IPS DF 6.9 (cell line): ENCODE data around the gene MPDZ.

ENCODE experiments used
- DNase-seq: peaks from one replicate; pipeline ENCODE4 v3.0.0-alpha.2; 2013; ENCODE audit warnings: low read depth, low spot score
- H3K27ac ChIP-seq: one replicate; pipeline ENCODE4 v1.5.1; 2013; ENCODE audit warnings: low read length, control low read depth
- H3K27me3 ChIP-seq: 2 replicates; pipeline ENCODE4 v1.6.1; 2013; ENCODE audit warnings: mild to moderate bottlenecking, low read length; ENCODE audit not compliant: control insufficient read depth, insufficient read depth
- H3K36me3 ChIP-seq: 2 replicates; pipeline ENCODE4 v1.6.1; 2013; ENCODE audit warnings: low read length; ENCODE audit not compliant: control insufficient read depth, insufficient read depth
- H3K4me1 ChIP-seq: 2 replicates; pipeline ENCODE4 v1.6.1; 2013; ENCODE audit warnings: low read length; ENCODE audit not compliant: control insufficient read depth, insufficient read depth
- H3K4me3 ChIP-seq: 2 replicates; pipeline ENCODE4 v1.5.1; 2013; ENCODE audit warnings: mild to moderate bottlenecking, low read length
- H3K9me3 ChIP-seq: 2 replicates; pipeline ENCODE4 v1.6.1; 2013; ENCODE audit warnings: low read length, inconsistent platforms; ENCODE audit not compliant: control insufficient read depth, insufficient read depth
- WGBS: extraction: QIAGEN DNeasy Blood & Tissue Kit; methylation state at CpG from one replicate; pipeline ENCODE4 v1.1.7; 2013; ENCODE audit warnings: mixed read lengths, missing lambda C conversion rate; ENCODE audit not compliant: insufficient read length, insufficient coverage; 5-methylcytosine and 5-hydroxymethylcytosine counted together

MPDZ gene

DNA sequence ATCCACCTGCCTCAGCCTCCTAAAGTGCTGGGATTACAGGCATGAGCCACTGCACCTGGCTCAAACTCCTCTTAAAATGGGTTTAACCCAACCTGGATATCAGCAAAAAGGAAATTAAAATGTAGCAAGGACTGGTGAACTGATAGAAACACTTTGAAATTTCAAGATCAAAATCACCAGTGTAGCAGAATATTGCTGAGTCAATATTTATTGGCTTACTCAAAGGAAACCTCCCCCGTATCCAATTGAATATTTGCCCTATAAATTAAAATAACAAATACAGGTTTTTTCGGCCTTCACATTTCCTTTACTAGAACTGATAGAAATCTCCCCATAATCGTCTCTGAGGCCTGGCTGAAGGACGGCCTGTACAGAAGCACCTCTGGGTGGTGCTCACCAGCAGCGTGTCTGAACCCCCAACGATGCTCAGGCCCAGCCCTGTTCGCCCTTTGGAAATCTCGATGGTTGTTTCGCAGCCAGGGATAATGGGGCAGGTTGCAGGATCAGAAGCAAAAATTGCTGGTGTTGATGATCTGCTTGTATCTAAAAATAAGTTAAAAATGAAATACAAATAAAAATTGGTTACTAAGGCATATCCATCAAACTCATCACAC, 156.6 kb downstream of the MPDZ start:
- no peak for DNase-seq
- Histone ChIP-seq H3K36me3 (peaks cover 7% of the 10 kb centered on the region; the same call in 1 of the 2 replicates), H3K9me3 (no peaks in the 10 kb centered on the region), H3K27me3 (no peaks in the 10 kb centered on the region), H3K4me1 (no peaks in the 10 kb centered on the region), H3K4me3 (no peak overlapping the region), H3K27ac (no peak overlapping the region)
- WGBS = no CpG with 5 or more reads among the region's 9 CpGs

DNA sequence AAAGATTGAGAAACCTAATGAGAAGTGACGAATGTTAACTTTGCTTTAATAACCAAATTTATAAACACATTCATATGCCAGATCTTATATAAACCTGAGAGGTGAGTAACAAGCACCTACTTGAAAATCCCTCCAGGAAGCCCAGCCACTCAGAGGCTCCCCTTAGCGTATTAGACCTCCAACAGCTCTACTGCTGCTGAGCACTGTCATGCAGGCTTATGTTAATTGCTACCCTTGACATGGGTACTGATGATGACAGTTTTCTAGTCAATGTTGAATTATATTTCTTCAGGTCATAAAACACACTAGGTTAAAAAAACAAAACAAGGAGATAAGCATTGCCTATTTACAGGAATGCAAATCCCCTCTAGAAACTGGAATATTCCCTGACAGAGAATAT, 161.2 kb downstream of the MPDZ start:
- H3K27ac ChIP-seq = no peak overlapping the region
- H3K27me3 ChIP-seq = no peaks in the 10 kb centered on the region
- H3K4me3 ChIP-seq = no peak overlapping the region
- no peaks in the 10 kb centered on the region for H3K9me3 ChIP-seq
- H3K4me1 ChIP-seq = no peaks in the 10 kb centered on the region
- H3K36me3 ChIP-seq = peaks cover 3% of the 10 kb centered on the region; the same call in 1 of the 2 replicates
- no CpG with 5 or more reads among the region's 2 CpGs for WGBS
- DNase-seq = no peak

DNA sequence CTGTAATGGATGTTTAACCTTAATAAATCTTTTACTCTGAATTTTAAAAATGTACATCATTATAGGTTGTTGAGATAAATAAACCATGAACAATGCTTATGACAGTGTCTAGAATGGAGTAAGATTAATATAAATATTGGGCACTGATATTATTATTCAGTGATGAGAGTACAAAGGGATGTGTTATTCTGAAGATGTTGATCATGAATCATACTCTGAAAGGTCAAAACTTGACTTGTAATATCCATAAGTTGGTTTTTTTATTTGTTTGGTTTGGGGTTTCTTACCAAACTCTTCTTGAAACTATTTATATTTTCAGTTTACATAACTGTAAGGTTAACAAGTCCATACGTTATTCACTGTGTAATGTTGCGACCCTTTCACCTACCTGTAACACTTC, 163.2 kb downstream of the MPDZ start:
- DNase-seq = no peak
- Histone ChIP-seq H3K9me3 (no peaks in the 10 kb centered on the region), H3K36me3 (peaks cover 3% of the 10 kb centered on the region; the same call in 1 of the 2 replicates), H3K27me3 (no peaks in the 10 kb centered on the region), H3K4me3 (no peak overlapping the region), H3K4me1 (no peaks in the 10 kb centered on the region), H3K27ac (no peak overlapping the region)
- no CpG with 5 or more reads among the region's 2 CpGs for whole genome bisulfite sequencing

DNA sequence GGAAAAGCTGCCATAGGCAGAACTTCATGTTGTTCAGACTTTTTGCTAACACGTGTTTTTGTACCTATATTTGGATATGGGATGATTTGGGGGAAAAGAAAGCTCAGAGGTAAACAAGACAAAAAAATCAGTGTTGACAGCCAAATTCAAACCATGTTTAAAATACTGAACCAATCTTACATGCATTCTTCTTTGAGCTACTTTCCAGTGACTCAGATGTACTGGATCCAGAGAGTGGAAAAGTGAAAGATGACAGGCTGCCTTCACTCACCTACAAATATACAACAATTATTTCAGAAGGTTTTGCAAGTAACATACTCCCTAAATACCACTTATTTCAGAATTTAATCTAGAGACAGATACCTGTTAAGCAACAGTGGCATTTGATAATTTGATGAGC, 165.7 kb downstream of the MPDZ start:
- H3K27ac ChIP-seq = no peak overlapping the region

DNA sequence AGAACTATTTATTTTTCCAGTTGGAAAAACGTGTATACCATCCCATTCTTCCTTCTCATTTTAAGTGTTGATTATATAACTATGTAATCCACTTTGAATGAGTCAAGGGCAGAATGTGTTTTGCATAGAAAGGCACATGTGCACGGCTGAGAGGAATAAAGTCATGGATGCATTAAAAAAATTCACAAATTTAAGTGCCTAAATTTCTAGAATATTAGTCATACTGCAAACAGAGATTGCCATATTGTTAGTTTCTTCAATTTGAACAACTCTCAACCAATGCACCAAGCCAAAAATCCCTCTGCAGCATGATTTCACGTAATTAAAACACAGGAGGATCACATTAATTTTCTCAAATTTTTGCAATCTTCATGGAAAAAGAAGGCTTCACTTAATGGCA, 166.3 kb downstream of the MPDZ start:
- Histone ChIP-seq H3K9me3 (no peaks in the 10 kb centered on the region), H3K4me1 (no peaks in the 10 kb centered on the region), H3K4me3 (no peak overlapping the region), H3K36me3 (peaks cover 4% of the 10 kb centered on the region; the same call in 1 of the 2 replicates), H3K27me3 (no peaks in the 10 kb centered on the region), H3K27ac (no peak overlapping the region)
- DNase-seq = no peak
- no CpG with 5 or more reads among the region's 3 CpGs for WGBS

More for the DNA sequence above, 165.7 kb downstream of the MPDZ start:
- Histone ChIP-seq H3K9me3 (no peaks in the 10 kb centered on the region), H3K4me1 (no peaks in the 10 kb centered on the region), H3K27me3 (no peaks in the 10 kb centered on the region), H3K4me3 (no peak overlapping the region), H3K36me3 (peaks cover 4% of the 10 kb centered on the region; the same call in 1 of the 2 replicates)
- DNase-seq = no peak
- WGBS = no CpG with 5 or more reads among the region's 1 CpG

DNA sequence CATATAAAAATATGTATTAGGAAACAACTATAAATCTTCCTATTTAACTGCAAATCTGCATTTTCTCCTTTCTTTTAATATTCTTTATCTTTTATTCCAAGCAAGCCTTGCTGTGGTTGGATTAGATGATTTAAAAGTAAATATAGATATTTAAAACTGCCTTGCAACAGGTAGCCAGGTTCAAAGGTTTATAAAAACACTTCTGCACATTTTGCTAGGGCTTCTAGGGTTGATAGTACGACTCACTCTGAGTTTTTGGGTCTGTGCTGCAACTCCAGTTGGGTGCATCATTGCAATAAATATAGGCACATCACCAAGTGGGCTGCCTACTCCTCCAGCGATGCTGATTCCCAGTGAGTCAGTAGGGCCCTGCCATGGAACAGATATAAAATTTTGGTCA, 167.7 kb downstream of the MPDZ start:
- no CpG with 5 or more reads among the region's 2 CpGs for WGBS
- Histone ChIP-seq H3K9me3 (no peaks in the 10 kb centered on the region), H3K4me1 (no peaks in the 10 kb centered on the region), H3K27me3 (no peaks in the 10 kb centered on the region), H3K27ac (no peak overlapping the region), H3K4me3 (no peak overlapping the region), H3K36me3 (peaks cover 4% of the 10 kb centered on the region; the same call in 1 of the 2 replicates)
- no peak for DNase-seq

DNA sequence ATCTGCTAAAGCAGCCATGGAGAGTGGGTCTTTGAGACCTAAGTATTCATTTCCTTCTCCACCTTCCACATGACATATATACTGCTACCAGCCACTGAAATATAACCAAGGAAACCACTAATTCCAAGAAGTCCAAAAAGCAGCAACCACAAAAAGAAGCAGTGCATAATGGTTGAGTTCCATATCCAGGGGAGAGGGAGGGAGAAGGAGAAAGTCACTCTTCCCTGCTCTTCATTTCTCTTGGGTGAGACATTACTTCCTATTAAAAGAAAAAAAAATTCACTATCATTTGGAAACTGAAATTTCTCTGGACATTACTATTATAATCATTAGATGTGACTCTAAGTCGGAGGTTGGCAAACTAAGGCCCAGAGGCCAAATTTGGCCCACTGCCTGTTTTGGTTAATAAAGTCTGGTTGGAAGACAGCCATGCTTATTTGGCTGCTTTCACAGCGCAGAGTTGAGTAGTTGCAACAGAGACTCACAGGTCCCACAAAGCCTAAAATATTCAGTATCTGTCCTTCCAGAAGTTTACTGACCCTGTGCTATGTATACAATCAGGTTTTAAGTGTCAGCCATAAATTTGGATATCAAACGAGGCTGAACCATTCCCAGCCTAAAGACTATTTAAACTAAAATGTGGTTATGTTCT, 168.6 kb downstream of the MPDZ start:
- Histone ChIP-seq H3K9me3 (no peaks in the 10 kb centered on the region), H3K36me3 (peaks cover 4% of the 10 kb centered on the region; the same call in 1 of the 2 replicates), H3K4me1 (no peaks in the 10 kb centered on the region), H3K27me3 (no peaks in the 10 kb centered on the region), H3K27ac (no peak overlapping the region), H3K4me3 (no peak overlapping the region)
- no peak for DNase-seq
- no CpG with 5 or more reads among the region's 3 CpGs for WGBS

DNA sequence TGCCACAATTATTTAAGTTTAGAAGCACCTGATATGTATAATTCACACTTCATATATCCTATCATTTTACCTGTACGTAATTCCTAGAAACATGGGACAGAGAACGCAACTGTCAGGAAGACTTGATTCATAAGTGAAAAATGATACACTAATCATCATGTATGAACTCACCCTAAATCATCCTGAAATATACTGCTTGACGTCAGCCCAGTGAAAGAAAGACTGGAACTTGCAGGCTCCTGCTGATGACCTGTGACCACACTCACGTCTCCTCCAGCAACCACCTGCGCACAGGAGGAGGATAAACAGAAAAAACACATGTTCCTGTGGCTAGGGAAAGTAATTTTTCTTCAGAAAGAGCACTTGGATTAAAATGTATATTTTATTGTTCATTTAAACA, 169.7 kb downstream of the MPDZ start:
- no peak for DNase-seq
- Histone ChIP-seq H3K27ac (no peak overlapping the region), H3K9me3 (no peaks in the 10 kb centered on the region), H3K27me3 (no peaks in the 10 kb centered on the region), H3K36me3 (peaks cover 4% of the 10 kb centered on the region; the same call in 1 of the 2 replicates), H3K4me3 (no peak overlapping the region), H3K4me1 (no peaks in the 10 kb centered on the region)
- no CpG with 5 or more reads among the region's 5 CpGs for WGBS

DNA sequence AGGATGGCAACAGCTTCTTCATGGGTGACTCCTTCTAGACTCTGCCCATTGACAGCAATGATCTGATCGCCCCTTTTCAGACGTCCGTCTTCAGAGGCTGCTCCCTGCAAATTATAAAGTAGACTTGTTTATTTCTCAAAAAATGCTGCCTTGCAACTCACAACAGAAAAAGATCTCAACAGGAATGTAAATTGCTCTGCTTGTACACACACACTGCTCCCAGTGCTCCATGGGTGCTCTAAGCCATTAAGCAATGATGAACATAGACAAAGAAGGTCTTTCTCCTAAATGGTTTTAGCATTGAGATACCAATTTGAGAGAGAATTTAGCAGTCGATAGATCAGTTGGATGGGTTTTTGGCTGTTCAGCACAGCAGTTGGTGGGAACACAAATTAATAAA, 172.5 kb downstream of the MPDZ start:
- DNase-seq = no peak

DNA sequence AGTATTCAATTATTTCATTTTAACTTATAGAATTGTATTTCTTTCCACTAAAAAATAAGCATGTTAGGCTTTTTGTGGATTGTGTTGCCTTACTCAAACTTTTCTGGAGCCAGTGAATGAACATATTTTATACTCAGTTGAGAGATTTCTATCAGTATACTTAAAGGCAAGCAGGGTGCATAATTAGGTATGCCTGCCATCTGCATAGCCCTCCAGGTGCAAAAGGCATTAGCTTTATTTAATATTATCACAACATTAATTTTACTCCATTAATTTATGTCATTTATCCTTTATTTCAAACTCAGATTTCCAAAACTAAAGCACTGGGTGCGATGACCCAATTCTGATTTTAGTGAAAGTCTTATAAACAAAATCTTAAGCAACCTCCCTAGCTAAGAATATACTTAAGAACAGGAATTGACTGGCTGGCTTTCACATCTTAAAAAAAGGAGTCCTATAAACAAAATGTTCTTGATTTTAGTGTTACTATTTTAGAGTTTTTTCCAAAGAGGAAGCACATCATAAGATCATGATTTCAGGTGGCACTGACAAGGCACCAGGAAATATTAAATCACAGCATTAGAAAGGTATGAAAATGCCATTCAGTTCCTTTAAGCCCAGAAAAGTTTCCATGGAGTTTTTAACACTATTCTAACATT, 178.4 kb downstream of the MPDZ start:
- Histone ChIP-seq H3K4me1 (no peaks in the 10 kb centered on the region), H3K9me3 (no peaks in the 10 kb centered on the region), H3K27me3 (no peaks in the 10 kb centered on the region), H3K27ac (no peak overlapping the region), H3K4me3 (no peak overlapping the region), H3K36me3 (no peaks in the 10 kb centered on the region)
- WGBS = 100% methylated on average over 1 of the region's 1 CpG
- DNase-seq = no peak

More for the DNA sequence above, 172.5 kb downstream of the MPDZ start:
- Histone ChIP-seq H3K27ac (no peak overlapping the region), H3K27me3 (no peaks in the 10 kb centered on the region), H3K9me3 (no peaks in the 10 kb centered on the region), H3K4me3 (no peak overlapping the region), H3K36me3 (peaks cover 4% of the 10 kb centered on the region; the same call in 1 of the 2 replicates), H3K4me1 (no peaks in the 10 kb centered on the region)
- no CpG with 5 or more reads among the region's 4 CpGs for WGBS
